ENCODE data around the gene F3. TPM values are rescaled to one million over a fixed set of nuclear protein-coding genes. Genes with fewer than 3 reads are reported as not detected.

Gene F3
- total RNA-seq, 1 donor, result 24.0 TPM

GRCh38 chr1:94560333-94560732 lies 18.8 kb upstream of the F3 start:
- H3K4me3 ChIP-seq (ENCODE audit: low read depth, low read length), result no peak overlapping the region
- peak; percentile 7 for TF ChIP-seq CTCF (IDR thresholded peaks at IDR 0.05; ENCODE audit: insufficient read depth, low read length)
- DNase-seq (ENCODE audit: low read depth), result peak; percentile 30

DNA sequence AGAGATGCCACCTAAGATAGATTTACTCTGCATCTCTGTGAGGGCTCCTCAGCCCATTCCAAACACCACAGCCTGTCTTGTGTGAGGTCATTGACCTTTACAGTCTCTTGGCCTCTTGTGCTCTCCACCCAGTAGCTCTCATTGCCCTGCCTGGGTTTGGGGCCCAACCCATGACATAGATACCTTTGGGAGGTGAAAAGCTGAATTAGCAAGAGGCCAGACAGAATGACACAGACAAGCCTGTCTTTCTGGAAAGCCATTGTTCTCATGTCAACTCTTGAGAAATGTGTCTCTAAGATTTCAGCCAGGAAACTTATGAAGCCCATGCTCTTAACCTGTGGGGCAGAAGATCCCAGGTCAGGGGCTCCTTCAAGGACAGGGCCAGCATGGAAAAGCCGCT lies 18.4 kb upstream of the F3 start:
- H3K4me3 ChIP-seq (ENCODE audit: low read depth, low read length), result no peak overlapping the region
- TF ChIP-seq CTCF (IDR thresholded peaks at IDR 0.05; ENCODE audit: insufficient read depth, low read length), result no peak
- no peak for DNase-seq (ENCODE audit: low read depth)

- no peak overlapping the region for H3K4me3 ChIP-seq (ENCODE audit: low read depth, low read length)
- DNase-seq (ENCODE audit: low read depth), result no peak
- TF ChIP-seq CTCF (IDR thresholded peaks at IDR 0.05; ENCODE audit: insufficient read depth, low read length), result no peak
Measured at GRCh38 chr1:94555091-94555490, 13.5 kb upstream of the F3 start.

GRCh38 chr1:94554580-94554979 lies 13.0 kb upstream of the F3 start:
- no peak overlapping the region for H3K4me3 ChIP-seq (ENCODE audit: low read depth, low read length)
- no peak for TF ChIP-seq CTCF (IDR thresholded peaks at IDR 0.05; ENCODE audit: insufficient read depth, low read length)
- DNase-seq (ENCODE audit: low read depth), result no peak

GRCh38 chr1:94553931-94554330 lies 12.4 kb upstream of the F3 start:
- no peak for DNase-seq (ENCODE audit: low read depth)

DNA sequence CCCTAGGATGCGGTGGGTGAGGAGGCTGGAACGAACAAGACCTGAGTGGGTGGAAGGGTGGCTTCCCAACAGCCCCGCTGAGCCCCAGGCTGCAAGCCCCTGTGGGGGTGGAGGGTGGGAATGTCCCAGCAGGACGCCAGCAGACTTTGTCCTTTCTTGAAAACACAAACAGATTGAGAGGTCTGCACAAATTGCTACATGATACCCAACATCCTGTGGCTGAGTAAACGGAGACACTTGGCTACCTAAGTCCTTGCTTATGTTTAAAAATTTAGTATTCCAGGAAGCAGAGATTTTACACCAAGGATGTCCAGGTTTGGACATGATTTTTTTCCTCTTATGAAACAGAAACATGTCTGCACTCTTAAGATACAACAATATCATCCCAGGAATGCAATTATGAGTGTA lies 11.8 kb upstream of the F3 start:
- no peak for DNase-seq (ENCODE audit: low read depth)
- TF ChIP-seq CTCF (IDR thresholded peaks at IDR 0.05; ENCODE audit: insufficient read depth, low read length), result no peak
- H3K4me3 ChIP-seq (ENCODE audit: low read depth, low read length), result no peak overlapping the region

More at GRCh38 chr1:94553931-94554330, 12.4 kb upstream of the F3 start:
- no peak for TF ChIP-seq CTCF (IDR thresholded peaks at IDR 0.05; ENCODE audit: insufficient read depth, low read length)
- H3K4me3 ChIP-seq (ENCODE audit: low read depth, low read length), result no peak overlapping the region

- H3K4me3 ChIP-seq (ENCODE audit: low read depth, low read length), result no peak overlapping the region
- no peak for DNase-seq (ENCODE audit: low read depth)
- no peak for TF ChIP-seq CTCF (IDR thresholded peaks at IDR 0.05; ENCODE audit: insufficient read depth, low read length)
Measured at GRCh38 chr1:94552071-94552586, 10.6 kb upstream of the F3 start.

Data from fibroblast of the aortic adventitia (primary cell).